NCI-H345 treated with DMSO at 0.1 percent for 48 hours (cell line): ENCODE measurements around the gene TUBB1.
"Not testable (repeated sequence)": the region's sequence is repeated elsewhere in the genome, so short reads cannot be mapped to it uniquely, and the experiment has no call there.

Experiments used
- DNase-seq: peaks from one replicate; lab custom pipeline; 2025; ENCODE audit not compliant: unreplicated experiment; lab: John Stamatoyannopoulos, UW

The TUBB1 gene

DNA sequence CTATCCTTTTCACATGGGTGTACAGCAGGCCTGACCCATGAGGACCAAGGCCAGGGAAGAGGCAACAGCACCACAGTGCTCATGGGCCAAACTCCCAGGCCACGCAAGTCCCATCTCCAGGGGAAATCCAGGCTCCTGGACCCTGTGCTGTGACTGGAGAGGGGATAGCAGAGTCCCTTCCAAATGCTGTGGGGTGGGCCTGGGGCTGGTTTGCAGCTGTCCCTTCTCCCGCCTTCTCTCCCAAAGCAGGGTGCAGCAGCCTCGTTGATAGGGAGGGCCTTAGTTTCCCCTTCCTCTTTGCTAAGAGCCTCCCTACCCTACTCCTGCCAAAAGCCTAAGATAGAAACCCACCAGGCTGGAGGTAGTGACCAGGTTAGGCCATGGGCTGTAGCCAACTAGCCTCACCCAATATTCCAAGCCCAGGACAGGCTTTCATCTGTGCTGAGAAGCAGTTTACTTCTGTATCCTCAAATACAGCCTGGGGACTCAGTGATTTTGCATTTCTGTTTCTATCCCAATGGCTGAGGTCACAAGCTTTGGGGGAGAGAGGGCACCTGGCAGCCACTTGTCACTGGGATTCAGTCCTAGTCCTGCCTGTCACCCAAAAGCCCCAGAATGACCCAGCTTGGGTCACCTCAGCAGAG lies 13.6 kb upstream of the TUBB1 start:
- no peak for DNase-seq

DNA sequence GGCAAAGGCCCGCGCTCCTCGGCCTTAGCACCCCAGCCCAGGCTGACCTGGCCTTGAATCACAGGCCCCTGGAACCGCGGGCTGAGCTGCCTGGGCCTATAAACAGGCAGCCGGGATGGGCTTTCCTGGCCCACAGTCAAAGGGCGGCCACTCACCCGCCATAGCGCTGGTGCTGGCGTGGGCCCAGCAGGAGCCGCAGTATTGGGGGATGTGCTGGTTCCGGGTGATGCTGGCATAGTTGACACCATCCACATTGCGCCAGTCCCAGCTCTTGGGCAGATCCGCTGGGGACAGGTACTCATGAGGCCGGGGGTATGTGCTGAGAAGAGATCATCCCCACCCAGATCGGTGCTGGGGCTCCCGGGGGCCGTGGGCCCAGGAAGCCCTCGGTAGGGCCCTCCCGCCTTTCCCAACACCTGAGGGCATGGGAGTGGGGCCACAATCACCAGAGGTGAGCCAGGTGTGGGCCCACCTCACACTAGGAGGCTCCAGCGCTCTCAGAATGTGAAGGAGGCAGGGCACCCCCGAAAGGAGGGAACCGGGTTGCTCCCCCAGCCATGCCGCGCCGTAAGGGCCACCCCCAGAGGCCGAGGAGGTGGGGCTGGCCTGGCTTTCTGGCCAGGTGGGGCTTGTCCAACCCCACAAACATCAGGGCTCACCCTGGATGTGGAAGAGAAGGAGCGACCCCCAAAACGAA lies 12.9 kb upstream of the TUBB1 start:
- DNase-seq, result no peak

DNA sequence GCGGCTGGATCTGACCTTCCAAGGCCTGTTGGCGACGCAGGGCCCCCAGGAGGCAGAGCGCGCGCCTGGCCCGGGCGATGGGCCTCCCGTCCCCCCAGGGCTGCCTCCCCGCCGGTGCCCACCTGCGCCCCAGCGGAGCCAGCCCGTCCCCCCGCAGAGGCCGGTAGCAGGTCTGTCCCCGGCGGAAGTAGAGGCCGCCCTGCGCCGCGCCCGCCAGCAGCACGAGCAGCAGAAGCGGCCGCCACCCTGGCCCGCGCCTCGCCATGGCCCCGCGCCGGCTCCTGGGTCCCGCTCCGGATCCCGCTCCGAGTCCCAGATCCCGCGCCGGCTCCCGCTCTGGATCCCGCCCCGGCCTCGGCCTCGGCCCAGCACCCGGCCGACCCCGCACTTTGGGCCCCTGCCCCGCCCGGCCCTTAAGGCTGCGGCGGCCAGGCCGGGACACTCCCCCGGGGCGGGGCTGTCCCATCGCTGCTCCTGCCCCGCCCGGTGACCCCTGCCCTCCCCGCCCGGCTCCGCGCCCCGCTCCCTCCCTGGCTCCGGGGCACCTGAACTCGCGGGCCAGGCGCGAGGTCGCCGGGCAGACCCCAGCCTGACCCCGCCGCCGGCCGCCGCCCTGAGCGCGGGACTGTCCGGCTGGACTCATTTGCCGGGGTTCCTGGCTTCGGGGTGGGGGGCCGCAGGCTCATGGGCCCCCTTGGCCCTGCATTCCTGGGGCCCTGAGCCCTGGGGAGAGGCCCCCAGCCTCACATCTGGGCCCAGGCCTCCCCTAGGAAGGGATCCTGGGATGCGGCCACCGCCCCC lies 12.2 kb upstream of the TUBB1 start, which contains the start of gene CTSZ:
Gene CTSZ (minus strand): TSS at position 391 of the 801 bp plus-strand sequence. CDS start 126 bp downstream, at position 265.
- DNase-seq, result no peak

DNA sequence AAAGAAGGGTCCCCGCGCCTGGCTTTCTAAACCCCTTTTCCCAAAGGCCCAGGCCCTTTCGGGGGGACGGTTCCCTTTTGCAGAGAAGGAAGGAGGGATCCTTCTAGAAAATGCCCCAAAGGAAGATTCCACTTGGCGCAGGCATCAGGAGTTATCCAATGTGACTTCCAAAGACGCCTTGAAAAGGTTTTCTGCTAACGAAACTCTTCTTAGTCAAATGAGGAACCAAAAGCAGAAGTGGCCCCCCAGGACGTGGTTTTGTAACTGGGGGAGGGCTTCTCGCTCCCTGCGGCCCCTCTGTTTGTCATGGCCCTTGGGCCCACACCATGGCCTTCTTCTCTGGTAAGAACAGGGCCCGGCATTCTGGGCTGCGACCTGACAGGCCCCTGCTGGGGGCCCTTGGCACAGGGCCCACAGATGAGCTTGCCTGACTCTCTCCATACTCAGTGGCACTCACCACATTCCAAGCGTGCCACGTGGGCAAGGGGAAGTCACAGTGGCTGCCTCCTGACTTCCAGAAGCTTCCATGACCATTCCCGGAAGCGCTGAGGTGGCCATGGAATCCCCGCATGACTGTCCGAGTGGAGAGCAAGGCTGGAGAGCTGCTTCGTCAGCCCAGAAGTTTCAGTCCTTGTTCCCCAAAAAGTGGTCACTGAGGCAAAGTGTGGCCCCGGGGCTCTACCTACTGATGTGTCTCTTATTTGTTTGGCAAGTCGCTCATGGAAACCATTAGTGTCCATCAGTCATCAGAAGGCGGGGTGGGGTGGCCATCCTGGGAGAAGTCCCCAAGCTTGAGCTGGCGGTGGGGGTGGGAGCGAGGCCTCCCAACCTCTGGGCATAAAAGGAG lies 11.3 kb upstream of the TUBB1 start:
- no peak for DNase-seq

DNA sequence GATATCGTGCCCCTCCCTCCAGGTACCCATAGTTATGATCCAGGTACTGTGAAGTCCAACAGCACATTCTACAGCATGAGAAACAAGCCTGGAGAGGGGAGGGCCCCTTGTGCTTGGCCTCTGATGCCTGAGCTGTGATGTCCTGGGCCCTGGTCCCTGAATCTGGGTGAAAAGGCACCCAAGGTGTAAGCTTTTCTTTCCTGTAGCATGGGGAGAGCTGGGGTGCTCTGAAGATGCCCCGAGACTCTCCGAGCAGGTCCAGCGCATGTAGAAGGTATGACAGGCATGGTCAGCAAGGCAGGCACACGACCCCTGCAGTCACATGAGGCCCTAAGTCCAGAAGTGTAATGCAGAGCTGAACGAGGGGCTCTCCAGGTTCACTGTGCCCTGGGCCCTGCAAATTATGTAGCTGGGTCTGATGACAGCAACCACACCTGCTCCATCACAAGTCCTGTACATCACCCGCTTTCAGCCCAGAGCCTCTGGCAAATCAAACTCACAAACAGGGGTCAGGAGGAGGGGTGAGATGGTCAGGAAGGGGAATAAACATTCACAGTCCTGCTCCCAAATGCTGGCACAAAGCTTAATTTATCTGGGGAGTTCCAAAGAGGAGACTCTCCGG lies 10.4 kb upstream of the TUBB1 start:
- no peak for DNase-seq

DNA sequence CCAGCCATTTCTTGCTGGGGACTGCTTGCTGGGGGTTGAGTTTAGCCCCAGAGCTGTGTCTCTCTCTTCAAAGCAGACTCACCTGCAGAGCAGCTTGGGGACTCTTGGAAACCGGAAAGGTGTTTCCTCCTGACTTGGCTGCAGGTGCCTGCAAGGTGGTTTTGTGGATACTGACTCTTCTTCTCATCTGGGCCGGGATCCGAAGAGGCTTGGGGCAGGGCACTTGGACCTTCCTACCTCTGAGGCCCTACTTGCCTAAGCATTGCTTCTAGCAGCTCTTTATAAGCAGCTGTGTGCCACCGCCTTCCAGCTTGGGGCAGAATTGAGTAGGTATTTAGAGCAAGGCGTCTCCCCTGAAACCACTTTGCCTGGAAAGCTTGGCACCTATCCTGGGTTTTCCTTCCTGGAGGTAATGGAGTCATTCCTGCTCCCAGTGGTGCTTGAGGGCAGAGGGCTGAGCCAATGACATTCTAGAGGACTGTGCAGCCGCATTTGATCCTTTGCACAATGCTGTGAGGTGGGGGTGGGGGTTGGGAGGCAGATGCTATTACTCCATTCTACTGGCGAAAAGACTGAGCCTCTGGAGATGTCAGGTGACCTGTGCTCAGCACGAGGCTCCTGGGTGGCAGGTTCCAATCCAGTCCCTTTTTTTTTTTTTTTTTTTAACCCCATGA lies 8.8 kb upstream of the TUBB1 start:
- DNase-seq, result no peak

DNA sequence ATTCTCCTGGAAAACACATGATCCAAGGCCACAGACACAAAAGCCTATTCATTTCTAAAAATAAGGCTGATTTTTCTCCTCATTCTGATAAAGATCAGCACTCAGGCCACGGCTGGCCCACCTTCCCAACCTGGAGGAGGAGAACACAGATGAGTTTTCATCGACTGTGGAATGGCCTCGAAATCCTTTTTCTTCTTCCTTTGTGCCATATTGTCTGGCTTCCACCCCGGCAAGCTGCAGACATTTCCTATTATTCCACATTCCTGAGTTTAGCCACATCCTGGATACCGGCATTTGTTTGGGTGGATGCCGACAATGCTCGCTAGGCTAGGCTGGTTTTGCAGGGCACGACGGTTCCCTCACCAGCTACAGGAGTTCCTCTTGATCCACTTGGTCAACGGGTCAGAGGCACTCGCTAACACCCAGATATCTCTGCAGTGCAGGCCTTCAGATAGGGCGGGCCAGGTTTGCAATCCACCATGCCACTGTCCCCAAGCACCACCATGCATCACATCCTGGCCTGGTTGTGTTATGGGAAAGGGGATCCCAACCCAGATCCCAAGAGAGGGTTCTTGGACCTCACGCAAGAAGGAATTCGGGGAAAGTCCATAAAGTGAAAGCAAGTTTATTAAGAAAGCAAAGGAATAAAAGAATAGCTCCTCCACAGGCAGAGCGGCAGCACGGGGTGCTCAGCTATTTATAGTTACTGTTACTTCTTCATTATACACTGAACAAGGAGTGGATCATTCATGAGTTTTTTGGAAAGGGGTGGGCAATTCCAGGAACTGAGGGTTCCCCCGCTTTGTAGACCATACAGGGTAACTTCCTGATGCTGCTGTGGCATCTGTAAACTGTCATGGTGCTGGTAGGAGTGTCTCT lies 8.0 kb upstream of the TUBB1 start:
- DNase-seq, result no peak

DNA sequence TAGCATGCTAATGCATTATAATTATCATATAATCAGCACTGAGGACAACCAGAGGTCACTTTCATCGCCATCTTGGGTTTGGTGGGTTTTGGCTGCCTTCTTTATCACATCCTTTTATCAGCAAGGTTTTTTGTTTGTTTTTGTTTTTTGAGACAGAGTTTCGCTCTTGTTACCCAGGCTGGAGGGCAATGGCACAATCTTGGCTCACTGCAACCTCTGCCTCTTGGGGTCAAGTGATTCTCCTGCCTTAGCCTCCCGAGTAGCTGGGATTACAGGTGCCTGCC lies 7.4 kb upstream of the TUBB1 start:
- not testable (repeated sequence) for DNase-seq

DNA sequence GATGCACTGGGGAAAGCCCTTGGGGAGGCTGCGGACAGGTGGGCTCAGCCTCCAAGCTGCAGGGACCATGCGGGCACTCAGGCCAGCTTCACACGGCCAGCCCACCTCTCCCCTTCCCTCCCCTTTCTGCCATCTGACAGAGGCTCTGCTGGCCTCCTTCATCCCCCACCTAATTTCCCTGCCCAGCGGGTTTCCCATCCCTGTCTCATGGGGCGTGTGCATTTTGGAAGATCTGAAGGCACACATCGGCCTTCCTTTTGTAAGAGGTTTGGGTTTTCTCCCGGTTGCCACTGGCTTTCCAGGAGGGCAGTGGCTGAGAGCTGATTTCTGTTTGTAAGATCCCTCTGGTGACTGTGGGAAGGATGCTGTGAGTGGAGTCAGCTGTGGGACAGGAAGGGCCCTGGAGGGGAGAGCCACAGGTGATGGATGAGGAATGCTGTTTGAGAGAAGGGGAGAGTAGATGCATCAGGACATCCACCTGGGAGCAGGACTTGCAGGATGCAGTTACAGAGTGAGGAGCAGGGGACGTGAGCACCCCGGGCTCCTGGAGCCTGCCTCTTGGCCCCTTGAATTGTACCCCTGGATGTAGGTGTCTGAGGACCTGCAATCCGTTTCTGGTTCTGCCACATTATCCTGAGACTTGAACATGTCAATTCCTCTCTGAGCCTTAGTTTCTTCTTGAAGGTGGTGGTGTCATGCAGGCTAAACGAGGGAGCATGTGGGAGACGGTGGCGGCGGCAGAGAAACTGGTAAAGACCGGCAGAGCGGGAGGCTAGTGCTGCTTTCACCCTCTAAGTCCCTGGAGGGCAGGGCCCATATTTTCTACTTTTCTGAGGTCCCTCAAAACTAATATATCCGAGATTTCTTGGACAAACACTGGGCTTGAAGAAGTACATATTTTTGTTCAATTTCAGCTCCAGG lies 5.9 kb upstream of the TUBB1 start:
- DNase-seq, result no peak

DNA sequence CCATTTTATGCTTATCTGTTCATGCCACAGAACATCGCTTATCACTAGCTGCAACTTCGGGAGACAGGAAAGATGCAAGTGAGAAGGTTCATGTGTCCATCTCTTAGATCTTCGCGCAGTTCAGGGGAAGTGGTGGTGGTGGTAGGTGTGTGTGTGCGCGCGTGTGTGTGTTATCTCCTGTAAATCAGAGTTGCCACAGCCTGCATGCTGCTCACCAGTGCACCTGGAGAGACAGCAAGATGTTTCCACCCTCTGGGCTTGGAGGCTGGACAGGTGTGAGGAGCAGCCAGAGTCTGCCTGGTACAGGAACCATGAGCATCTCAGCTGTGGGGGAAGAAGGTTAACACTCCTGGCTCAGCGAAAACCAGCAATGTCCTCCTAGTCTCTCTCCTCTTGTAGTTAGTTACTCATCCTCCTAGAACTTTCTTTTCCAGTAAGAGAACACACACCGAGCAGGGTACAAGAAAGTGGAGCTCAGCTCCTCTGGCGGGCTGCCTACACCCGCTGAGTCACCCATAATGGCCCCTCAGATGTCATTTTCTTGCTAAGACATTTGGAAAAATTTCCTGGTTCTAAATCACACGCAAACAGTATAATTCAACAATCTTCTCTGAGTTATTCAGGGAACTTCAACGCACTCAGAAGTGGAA lies 5.1 kb upstream of the TUBB1 start:
- no peak for DNase-seq

DNA sequence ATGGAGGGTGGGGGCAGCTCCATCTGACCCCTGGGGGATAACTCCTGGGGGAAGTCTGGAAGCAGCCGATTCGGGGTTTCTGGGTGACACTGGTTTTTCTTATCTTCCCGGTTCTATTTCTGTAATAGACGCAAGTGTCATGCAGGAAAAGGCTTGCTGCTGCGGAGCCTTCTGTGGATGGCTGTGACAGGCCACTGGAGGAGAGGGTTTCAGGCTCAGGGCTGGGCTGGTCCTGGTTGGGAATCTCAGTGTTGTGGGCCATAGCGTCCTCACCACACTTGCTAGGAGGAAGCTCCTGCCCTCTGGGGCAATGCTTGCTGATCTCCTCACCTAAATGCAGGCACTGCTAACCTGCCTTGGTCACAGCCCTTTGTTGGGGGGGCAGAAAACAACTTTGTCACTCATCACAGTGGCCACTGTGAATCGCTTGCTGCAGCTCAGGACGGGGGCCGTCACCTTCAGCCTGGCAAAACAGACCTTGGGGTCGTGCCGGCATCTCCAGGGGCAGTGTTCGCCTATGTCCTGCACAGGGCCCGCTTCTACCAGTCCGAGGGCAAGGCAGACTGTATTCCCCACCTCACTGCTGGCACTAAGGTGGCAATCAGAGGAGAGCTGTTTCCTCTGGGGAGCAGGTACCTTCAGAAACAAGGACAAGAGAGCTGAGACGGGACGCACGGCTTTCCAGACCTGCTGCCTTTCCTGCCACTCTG lies 4.4 kb upstream of the TUBB1 start:
- DNase-seq, result no peak

DNA sequence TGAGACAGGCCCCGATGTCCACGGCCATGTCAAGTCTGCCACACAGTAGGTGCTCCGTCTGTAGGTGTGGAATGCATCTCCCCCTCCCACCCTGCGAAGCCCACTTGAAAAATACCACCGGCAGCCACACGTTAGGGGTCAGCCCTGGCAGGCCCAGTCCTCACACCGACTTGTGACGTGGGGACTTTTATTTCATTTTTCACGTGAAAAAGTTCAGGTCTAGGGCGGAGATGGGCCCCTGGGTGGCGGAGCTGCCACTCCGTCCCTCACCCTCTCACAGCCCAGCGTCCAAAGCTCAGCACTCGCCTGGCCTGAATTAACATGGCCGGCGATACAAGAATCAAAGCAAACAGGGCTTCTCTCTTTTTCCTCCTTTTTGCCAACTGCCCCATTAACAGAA lies 3.8 kb upstream of the TUBB1 start:
- DNase-seq, result no peak

DNA sequence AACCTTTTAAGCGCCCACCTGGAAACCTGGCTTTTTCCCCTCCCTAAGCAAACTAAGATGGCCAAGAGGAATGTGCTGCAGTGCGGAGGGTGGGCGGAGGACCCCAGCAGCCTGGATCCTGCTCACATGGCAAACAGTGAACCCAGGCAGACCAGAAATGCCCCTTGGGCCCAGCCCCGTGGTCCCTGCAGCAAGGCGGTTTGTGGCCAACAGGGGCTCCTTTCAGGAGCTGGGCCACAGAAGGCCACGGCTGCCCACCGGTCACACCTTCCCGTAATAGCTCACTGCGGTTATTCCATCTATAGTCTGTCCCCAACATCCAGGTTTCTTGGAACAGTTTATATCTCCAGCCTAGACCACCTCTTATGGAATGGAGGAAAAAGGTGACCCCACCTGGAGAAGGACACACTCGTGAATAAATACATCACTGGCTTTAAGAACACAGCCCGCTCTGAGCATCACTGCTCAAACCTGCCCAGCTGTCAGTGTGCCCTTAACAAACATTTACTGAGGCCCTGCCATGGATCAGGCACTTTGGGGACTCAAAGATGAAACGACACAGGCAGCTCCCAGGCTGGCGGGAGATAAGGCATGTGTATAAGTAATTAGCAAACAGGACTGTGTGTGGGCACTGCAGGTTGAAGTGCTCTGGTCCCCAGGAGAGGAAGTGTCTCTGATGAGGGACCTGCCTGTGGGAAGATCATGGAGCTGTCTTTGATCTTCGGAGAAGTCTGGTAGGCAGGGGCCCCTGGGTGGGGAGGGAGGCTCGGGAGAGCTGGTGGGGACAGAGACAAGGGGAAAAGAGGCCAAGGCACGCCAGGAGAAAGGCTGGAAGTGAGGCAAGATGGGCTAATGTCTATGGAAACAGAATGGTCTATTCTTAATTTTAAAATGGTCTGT lies 3.2 kb upstream of the TUBB1 start:
- DNase-seq, result no peak

DNA sequence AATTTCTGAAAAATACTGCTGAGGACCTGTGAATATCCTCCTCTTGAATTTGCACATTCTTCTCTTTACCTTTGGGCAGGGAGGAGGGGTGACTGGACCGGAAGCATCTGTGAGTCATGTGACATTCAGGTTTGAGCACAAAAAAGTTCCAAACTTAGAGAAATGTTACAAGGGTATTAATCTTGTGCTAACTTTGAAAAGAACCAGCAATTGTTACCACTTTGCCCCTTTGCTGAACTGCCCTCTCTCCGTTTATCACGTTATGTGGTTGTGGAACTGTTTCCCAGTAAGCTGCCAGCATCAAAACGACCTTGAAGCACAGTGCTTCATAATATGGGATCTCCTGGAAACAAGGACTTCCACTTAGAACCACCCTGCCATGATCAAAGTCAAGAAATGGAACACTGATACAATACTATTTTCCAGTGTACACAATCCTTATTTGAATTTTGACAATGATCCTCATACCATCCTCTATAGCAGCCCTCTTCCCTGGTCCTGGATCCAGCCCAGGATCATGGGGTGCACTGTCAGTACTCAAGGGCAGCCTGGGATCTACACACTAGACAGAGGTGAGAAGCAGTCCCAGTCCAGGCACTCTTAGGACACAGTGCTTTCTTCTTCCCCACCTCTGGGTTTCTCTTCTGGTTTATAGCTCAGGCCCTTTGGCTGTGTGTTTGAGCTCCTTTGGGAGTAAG lies 2.3 kb upstream of the TUBB1 start:
- no peak for DNase-seq

DNA sequence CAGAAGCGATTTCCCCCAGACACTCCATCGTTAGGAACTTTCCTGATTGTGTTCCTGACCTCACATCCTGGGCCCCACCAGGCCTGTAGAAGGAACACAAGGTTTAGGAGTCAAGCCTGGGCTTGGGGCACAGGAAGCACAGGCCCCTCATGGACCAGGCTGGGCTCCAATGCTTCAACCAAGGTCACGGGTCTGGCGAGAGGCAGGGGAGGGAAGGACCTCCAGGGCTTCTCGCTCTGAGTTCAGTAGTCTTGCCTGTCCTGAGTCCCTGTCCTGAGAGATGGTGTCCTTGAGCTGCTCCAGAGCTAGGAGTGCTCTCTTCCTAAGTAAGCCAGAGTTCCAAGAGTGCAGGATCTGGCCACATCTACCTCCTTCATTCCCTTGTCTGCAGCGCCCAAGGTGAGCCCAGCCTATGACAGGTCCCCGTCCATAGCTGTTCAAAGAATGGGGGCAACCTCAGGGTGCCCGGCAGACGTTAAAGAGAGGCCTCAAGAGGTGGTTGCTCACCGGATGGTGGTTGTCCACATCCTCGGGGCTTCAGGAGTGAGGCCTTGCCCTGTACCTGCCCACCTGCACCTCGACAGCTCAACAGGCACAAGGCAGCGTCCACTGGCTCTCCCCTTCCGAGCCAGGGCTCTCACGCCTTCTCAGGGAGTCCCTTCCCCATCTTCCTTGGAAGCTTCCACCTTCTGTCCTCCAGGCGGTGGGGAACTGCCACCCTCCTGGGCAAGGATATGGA lies 1.6 kb upstream of the TUBB1 start:
- no peak for DNase-seq
